PC-3 (cell line): ENCODE measurements around the gene PPIL1. TPM values are rescaled to one million over a fixed set of nuclear protein-coding genes. Genes with fewer than 3 reads are reported as not detected.
A peak's percentile ranks its signal among the peaks of the same experiment; 100 is the strongest.

ENCODE experiments used
- ATAC-seq: fragments of 200-7000 bp; cut with Tn5 transposase; 2 replicates; pipeline ENCODE4 v1.9.1; 2020; ENCODE audit warnings: mild to moderate bottlenecking, moderate library complexity
- BruUV-seq: library from RNA; stranded (reverse); fragments of 400-500 nt; replicated peaks from 2 replicates; lab custom pipeline; 2021; lab: Mats Ljungman, UMichigan
- CTCF ChIA-PET: fragments of 300-600 bp; sonication (Branson Sonifier 250); formaldehyde crosslinking; loops from one replicate; lab custom pipeline; 2022; ENCODE audit warnings: antibody characterized with exemption; lab: Charles Lee
- POLR2A ChIA-PET: fragments of 300-600 bp; sonication (Branson Sonifier 250); formaldehyde crosslinking; loops from one replicate; lab custom pipeline; 2022; ENCODE audit warnings: antibody characterized with exemption; ENCODE audit not compliant: unreplicated experiment; lab: Charles Lee
- DNase-seq: peaks from one replicate; pipeline ENCODE4 v3.0.0-alpha.2; 2015
- H2AFZ ChIP-seq: fragments of 300-600 bp; sonication (generic); 2 replicates; pipeline ENCODE4 v1.6.0; 2016; ENCODE audit warnings: antibody characterized with exemption, low read length
- H3F3A ChIP-seq: fragments of 300-600 bp; sonication (generic); one replicate; pipeline ENCODE4 v1.6.0; 2017; ENCODE audit warnings: antibody characterized with exemption, low read length, control low read depth, mild to moderate bottlenecking; ENCODE audit not compliant: unreplicated experiment
- H3K27ac ChIP-seq: fragments of 300-600 bp; sonication (generic); 2 replicates; pipeline ENCODE4 v1.5.1; 2016; ENCODE audit warnings: mild to moderate bottlenecking, low read length
- H3K27me3 ChIP-seq: fragments of 300-600 bp; sonication (generic); 2 replicates; pipeline ENCODE4 v1.6.1; 2016; ENCODE audit warnings: low read length, mixed read lengths
- H3K36me3 ChIP-seq: fragments of 300-600 bp; sonication (generic); 2 replicates; pipeline ENCODE4 v1.6.1; 2016; ENCODE audit warnings: low read depth, mixed run types, low read length, mixed read lengths
- H3K4me1 ChIP-seq: fragments of 300-600 bp; sonication (generic); 2 replicates; pipeline ENCODE4 v1.5.1; 2016; ENCODE audit warnings: low read length; ENCODE audit not compliant: insufficient read depth
- H3K4me2 ChIP-seq: fragments of 300-600 bp; sonication (generic); 2 replicates; pipeline ENCODE4 v1.6.0; 2016; ENCODE audit warnings: low read length
- H3K4me3 ChIP-seq: fragments of 300-600 bp; sonication (generic); 2 replicates; pipeline ENCODE4 v1.5.1; 2016; ENCODE audit warnings: mild to moderate bottlenecking, low read length, mixed read lengths
- H3K79me2 ChIP-seq: fragments of 300-600 bp; sonication (generic); 2 replicates; pipeline ENCODE4 v1.6.1; 2017; ENCODE audit warnings: low read length, mixed read lengths
- H3K9ac ChIP-seq: fragments of 300-600 bp; sonication (generic); 2 replicates; pipeline ENCODE4 v1.6.0; 2016; ENCODE audit warnings: mild to moderate bottlenecking, low read length
- H3K9me2 ChIP-seq: fragments of 300-600 bp; sonication (generic); replicated peaks from 2 replicates; pipeline ENCODE4 v1.6.1; 2016; ENCODE audit warnings: mixed run types, low read length, mixed read lengths
- H3K9me3 ChIP-seq: fragments of 300-600 bp; sonication (generic); 2 replicates; pipeline ENCODE4 v1.6.1; 2016; ENCODE audit warnings: low read length, mixed read lengths
- H4K20me1 ChIP-seq: fragments of 300-600 bp; sonication (generic); 2 replicates; pipeline ENCODE4 v1.6.1; 2016; ENCODE audit warnings: low read length, mixed read lengths
- EZH2 ChIP-seq: fragments of 300-600 bp; sonication (generic); IDR thresholded peaks from one replicate; pipeline ENCODE4 v1.6.1; 2017; ENCODE audit warnings: antibody characterized with exemption, mild to moderate bottlenecking, low read length; ENCODE audit not compliant: unreplicated experiment
- EZH2phosphoT487 ChIP-seq: fragments of 300-600 bp; sonication (generic); IDR thresholded peaks from 2 replicates; pipeline ENCODE4 v1.6.1; 2018; ENCODE audit warnings: mild to moderate bottlenecking, antibody characterized with exemption, low read length, borderline replicate concordance
- intact Hi-C: fragments of 100-400 bp; cut with micrococcal nuclease; formaldehyde crosslinking; loops from 2 replicates; pipeline ENCODE4 v1.9.0; 2023
- total RNA-seq: library from RNA; depleted of rRNA; stranded (reverse); fragments of >200 nt; gene quantifications from 2 replicates; pipeline ENCODE4 v1.2.3, GENCODE V29; 2014
- TF ChIP-seq, protein P1 (sequence below): fragments of 300-600 bp; sonication (generic); conservative IDR thresholded peaks from 2 replicates; pipeline ENCODE4 v1.5.1; 2017; ENCODE audit warnings: antibody characterized with exemption, low read depth, mild to moderate bottlenecking, low read length

Gene PPIL1
- total RNA-seq, 1 experiment from 2014 or later: 39.9 TPM

GRCh38 chr6:36838896-36839748 lies 35.5 kb downstream of the PPIL1 start, which contains the start of gene CPNE5:
Gene CPNE5 (minus strand): TSS chr6:36839444. CDS start chr6:36839377, 67 bp downstream.
- DNase-seq (no peak), ATAC-seq (no peak)
- Histone ChIP-seq H3K4me2 (peak within 1 kb of the TSS; percentile 74), H3F3A (no peaks in the 10 kb centered on the region), H3K4me3 (peak within 1 kb of the TSS; percentile 59), H2AFZ (peak within 1 kb of the TSS; percentile 61), H4K20me1 (no peaks in the 10 kb centered on the region), H3K36me3 (no peaks in the 10 kb centered on the region), H3K9me2 (no peaks in the 10 kb centered on the region), H3K27ac (no peak within 1 kb of the TSS), H3K79me2 (no peaks in the 10 kb centered on the region), H3K9me3 (no peaks in the 10 kb centered on the region), H3K4me1 (peaks cover 5% of the 10 kb centered on the region; the same call in 1 of the 2 replicates), H3K27me3 (peaks cover 21% of the 10 kb centered on the region), H3K9ac (no peak within 1 kb of the TSS)
- CTCF ChIA-PET: no interaction called here
- TF ChIP-seq, protein P1, sequence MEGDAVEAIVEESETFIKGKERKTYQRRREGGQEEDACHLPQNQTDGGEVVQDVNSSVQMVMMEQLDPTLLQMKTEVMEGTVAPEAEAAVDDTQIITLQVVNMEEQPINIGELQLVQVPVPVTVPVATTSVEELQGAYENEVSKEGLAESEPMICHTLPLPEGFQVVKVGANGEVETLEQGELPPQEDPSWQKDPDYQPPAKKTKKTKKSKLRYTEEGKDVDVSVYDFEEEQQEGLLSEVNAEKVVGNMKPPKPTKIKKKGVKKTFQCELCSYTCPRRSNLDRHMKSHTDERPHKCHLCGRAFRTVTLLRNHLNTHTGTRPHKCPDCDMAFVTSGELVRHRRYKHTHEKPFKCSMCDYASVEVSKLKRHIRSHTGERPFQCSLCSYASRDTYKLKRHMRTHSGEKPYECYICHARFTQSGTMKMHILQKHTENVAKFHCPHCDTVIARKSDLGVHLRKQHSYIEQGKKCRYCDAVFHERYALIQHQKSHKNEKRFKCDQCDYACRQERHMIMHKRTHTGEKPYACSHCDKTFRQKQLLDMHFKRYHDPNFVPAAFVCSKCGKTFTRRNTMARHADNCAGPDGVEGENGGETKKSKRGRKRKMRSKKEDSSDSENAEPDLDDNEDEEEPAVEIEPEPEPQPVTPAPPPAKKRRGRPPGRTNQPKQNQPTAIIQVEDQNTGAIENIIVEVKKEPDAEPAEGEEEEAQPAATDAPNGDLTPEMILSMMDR: no peak
- POLR2A ChIA-PET: no interaction called here
- intact Hi-C loops: no loop called here
- no TSS peak for BruUV-seq

- intact Hi-C loops: no loop called here
- no TSS peak for BruUV-seq
- Histone ChIP-seq H3K9me3 (no peaks in the 10 kb centered on the region), H3K27me3 (peaks cover 21% of the 10 kb centered on the region), H3F3A (no peaks in the 10 kb centered on the region), H3K36me3 (no peaks in the 10 kb centered on the region), H3K79me2 (no peaks in the 10 kb centered on the region), H3K4me2 (no peak overlapping the region), H3K4me1 (peaks cover 5% of the 10 kb centered on the region; the same call in 1 of the 2 replicates), H4K20me1 (no peaks in the 10 kb centered on the region), H3K9ac (no peak overlapping the region), H3K9me2 (no peaks in the 10 kb centered on the region), H2AFZ (no peak overlapping the region), H3K27ac (no peak overlapping the region), H3K4me3 (no peak overlapping the region)
- TF ChIP-seq EZH2phosphoT487: no peak
- TF ChIP-seq, protein P1: no peak
- TF ChIP-seq EZH2: no peak
- DNase-seq (no peak), ATAC-seq (no peak)
- ChIA-PET POLR2A (no interaction called here), CTCF (interaction anchor here (0.6 kb wide), 1 partner anchor 222 kb away, joined by 3 read pairs; no protein-coding TSS in a partner anchor)
These were observed 36.9 kb downstream of the PPIL1 start for GRCh38 chr6:36837686-36838085.

GRCh38 chr6:36837022-36837339 lies 37.6 kb downstream of the PPIL1 start:
- Histone ChIP-seq H3K9me3 (no peaks in the 10 kb centered on the region), H3F3A (no peaks in the 10 kb centered on the region), H3K9ac (no peak overlapping the region), H3K4me3 (no peak overlapping the region), H3K9me2 (no peaks in the 10 kb centered on the region), H3K27me3 (peaks cover 21% of the 10 kb centered on the region), H2AFZ (no peak overlapping the region), H3K4me2 (no peak overlapping the region), H3K79me2 (no peaks in the 10 kb centered on the region), H3K4me1 (peaks cover 5% of the 10 kb centered on the region; the same call in 1 of the 2 replicates), H4K20me1 (no peaks in the 10 kb centered on the region), H3K27ac (no peak overlapping the region), H3K36me3 (no peaks in the 10 kb centered on the region)
- TF ChIP-seq EZH2: no peak
- TF ChIP-seq, protein P1: no peak
- TF ChIP-seq EZH2phosphoT487: no peak
- ChIA-PET CTCF (interaction anchor here (0.6 kb wide), 1 partner anchor 222 kb away, joined by 3 read pairs; no protein-coding TSS in a partner anchor), POLR2A (no interaction called here)
- BruUV-seq: no TSS peak
- intact Hi-C loops: no loop called here
- no peak for ATAC-seq
- DNase-seq: no peak
